Heart left ventricle (tissue), 13 donors: Measurements from ENCODE around the gene DLG1.

Experiments
- CTCF ChIP-seq, 12 donors: fragments of 200-600 bp; sonication (generic) in 4 of 12; IDR thresholded peaks; one replicate each; pipeline versions ENCODE4 v1.5.0 to v1.8.0; 2018 to 2022; ENCODE audit warnings: antibody characterized with exemption in 12 of 12, mild to moderate bottlenecking in 5 of 12
- POLR2A ChIP-seq, 2 donors: fragments of 450-650 bp; IDR thresholded peaks; one replicate each; pipeline ENCODE4 v1.6.1; 2017; ENCODE audit warnings: antibody characterized with exemption in 2 of 2, mild to moderate bottlenecking in 2 of 2, moderate library complexity in 2 of 2
- donor health status: ischemic (EF 13 %, LVEDD 7.1; RV severe dilation, severe dysfunction).
- donor health status: DM: no; HTN: yes; CAD: no.
- donor health status: DM: no; HTN: no; CAD: no.
- donor health status: ischemic (EF 25% LVEDD 6.9; RV normal size, moderate dysfunction).
- donor health status: ischemic (EF 25% LVEDD 5.7; RV mildly dilated, moderate dysfunction).
- donor health status: ischemic (EF 35%, LVEDD 5.7; RV mildly dilated, moderate dysfunction).
- donor health status: nonischemic (EF 11% LVEDD 7.7; RV severe dilation, severe dysfunction).
- donor health status: DM: yes; HTN: yes; CAD: no.
- donor health status: PGD.
- donor health status: ischemic (EF 29% LVEDD 5.4; RV normal size, mild dysfunction).
- donor health status: nonischemic (EF 23%, LVEDD 6.1; RV moderate dilation, normal function).

DNA sequence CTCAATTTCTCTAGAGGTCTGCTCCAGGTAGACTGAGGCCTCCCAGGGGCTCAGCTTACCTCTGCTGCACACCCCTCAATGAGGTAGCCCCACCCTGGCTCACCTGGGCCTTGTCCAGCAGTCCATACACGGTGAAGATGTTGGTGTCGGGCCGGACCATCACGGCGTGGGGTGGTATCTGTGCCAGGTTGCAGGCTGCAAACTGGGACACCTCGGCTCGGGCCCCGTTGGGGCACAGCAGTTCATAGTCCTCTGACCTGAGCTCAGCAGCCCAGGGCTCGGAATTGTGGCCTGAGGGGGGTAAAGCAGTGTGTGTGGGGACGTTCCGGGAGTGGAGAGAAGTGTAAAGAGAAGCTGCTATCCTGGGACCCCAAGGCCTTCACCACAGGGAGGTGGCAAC, 292.0 kb downstream of the DLG1 start:
- TF ChIP-seq CTCF (IDR thresholded peaks at IDR 0.05) (no peak), POLR2A (IDR thresholded peaks at IDR 0.05) (no peak)
